Activated naive CD4-positive, alpha-beta T cell treated with Interleukin-2 at 50 U/mL for 16 hours (primary cell): Measurements from ENCODE around the gene FAM98C.
"Not testable (repeated sequence)": the region's sequence is repeated elsewhere in the genome, so short reads cannot be mapped to it uniquely, and the experiment has no call there.

Source experiments
- DNase-seq: peaks from one replicate; pipeline ENCODE4 v3.0.0-alpha.2; 2020

FAM98C gene

DNA sequence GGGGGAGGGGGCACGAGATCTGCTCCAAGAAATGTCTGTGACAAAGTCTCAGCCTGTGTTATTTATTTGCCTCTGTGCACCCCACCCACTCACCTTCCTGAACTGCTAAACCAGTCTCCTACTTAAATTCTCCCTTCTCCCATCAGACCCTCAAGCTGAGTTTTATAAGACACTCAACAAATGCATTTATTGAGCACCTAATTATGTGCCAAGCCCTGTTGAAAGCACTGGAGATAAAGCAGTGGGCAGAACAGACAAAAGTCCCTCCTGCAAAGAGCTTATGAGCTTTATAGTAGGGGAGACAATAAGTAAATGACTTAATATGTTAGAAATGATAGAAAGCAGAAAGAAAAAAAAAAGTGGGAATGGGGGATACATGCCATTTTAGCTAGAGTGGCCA, 3.4 kb upstream of the FAM98C start:
- DNase-seq = no peak

DNA sequence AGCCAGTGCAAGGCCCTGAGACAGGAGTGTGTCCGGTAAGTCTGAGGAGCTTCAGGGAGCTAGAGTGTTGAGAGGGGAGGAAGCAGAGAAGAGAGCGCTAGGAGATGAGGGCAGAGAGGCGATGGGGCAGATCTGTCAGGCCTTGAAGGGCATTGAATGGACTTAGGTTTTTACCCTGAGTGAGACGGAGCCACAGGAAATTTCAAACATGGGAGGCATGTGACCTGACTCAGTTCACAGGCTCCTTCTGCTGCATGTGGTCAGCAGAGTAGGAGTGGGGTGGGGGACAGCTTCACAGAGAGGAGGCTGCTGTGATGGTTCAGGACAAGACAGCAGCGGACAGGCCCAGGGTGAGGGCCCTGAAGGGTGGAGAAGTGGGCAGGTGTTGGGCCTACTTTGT, 2.5 kb upstream of the FAM98C start:
- DNase-seq = no peak

DNA sequence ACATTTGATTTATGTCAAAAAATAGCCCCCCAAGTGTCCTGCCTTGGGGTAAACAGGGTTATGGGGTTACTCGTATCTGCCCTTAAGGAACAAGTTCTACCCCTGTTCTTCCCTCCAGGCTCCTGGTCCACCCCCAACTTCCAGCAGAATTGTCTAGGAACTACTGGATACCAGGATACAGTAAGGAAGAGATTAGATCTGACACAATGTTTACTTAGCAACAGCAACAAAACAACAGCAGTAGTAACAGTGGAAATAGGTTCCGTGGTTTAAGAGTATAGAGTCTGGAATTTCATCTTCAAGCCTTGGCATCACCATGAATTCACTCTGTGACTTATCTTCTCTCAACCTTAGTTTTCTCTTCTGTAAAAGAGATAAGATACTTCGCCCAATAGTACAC, 1.7 kb upstream of the FAM98C start:
- DNase-seq = no peak

DNA sequence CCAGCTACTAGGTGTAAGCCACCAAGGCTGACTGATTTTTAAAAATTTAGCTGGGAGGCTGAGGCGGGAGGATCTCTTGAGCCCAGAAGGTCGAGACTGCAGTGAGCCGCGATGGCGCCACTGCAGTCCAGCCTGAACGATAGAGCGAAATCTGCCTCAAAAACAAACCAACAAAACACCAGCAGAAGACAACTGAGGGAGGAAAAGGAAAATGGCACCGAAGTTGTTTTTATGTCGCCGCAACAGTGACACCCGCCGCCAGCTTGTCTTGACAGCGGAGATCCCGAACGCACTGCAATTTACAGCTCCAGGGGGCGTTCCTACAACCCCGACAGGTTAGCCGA, 298 bp upstream of the FAM98C start:
- no peak for DNase-seq

DNA sequence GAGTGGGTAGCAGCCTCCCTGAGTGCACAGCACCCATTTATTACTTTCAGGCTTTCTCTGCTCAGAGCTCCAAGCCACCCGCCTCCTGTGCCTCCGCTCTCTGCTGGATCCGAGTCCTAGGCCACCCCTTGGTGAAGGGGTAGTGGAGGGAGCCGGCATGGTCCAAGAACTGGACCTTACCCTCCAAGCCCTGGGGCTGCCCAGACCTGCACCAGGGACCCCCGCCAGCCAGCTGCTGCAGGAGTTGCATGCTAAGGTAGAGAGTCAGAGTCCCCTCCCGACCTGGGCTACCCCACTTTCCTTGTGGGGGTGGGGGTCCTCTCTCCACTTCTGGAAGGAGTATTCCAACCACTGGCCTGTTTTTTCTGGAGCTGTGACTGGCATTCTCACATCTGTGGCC, 2.0 kb downstream of the FAM98C start:
- no peak for DNase-seq

DNA sequence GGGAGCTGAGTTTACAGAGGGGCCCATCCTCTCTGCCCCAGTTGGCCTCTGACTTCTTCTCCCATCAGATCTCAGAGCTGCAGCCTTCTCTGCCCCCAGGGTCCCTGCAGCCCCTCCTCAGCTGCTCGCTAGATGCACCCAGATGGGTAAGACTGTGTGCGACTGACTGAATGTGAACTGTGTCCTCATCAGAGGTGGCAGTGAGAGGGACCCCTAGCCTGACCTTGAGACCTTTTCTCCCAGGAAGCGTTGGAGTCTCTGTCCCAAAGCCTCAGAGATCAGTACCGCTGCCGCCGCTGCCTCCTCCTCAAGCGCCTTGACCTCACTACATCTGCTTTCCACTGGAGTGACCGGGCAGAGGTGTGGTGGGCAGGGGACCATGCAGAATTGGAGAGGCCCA, 2.4 kb downstream of the FAM98C start:
- DNase-seq = no peak

DNA sequence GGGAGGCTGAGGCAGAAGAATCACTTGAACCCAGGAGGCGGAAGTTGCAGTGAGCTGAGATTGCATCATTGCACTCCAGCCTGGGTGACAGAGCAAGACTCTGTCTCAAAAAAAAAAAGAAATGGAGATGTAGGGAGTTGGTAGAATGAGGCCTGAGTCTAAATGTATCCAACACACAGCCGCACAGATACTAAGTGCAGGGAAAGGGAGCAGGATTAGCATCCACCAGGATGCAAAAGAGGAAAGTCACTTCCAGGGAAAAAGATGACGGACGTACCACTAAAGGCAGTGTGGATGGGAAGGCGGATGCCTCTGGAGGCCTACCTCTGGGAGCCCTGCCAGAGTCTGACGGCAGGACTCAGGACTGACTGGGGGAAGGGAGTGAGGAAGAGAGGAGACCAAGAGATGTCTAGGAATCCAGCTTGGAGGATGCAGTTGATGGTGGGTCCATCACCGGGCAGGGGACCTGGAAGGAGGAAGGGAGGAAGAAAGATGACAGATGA, 6.8 kb downstream of the FAM98C start:
- no peak for DNase-seq

DNA sequence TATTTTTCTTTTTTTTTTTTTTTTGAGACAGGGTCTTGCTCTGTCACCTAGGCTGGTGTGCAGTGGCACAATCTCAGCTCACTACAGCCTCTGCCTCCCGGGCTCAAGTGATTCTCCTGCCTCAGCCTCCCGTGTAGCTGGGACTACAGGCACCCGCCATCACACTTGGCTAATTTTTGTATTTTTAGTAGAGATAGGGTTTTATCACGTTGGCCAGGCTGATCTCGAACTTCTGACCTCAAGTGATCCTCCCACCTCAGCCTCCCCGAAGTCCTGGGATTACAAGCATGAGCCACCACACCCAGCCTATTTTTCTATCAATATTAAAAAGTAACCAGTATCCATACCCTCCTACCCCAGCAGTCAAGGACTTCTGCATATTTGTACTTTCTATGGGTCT, 7.5 kb downstream of the FAM98C start:
- DNase-seq = not testable (repeated sequence)

DNA sequence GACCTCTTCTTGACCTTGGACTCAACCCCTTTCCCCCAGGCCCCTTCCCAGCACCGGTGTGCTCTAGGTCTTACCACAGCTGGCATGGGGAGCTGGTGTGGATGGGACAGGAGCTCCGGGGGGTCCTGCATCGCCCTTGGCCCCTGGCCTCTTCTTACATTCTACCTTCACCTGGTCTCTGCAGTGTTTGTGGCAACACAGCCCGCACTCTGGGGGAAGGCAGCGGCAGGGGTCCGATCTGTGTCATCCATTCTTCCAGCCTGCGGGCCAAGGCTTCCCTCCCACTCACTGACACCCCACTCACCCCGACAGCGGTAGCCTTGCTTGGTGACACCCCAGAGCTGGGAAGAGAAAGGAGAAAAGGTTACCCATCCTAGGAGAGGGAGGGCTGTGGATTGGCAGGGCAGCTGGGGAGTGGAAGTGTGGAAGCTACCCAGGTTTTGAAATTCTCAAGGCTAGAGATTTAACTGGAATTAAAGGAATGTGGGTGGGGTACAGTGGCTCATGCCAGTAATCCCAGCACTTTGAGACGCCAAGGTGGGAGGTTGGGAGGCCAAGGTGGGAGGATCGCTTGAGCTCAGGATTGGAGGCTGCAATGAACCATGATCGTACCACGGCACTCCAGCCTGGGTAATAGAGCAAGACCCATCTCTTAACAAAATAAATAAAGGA, 8.3 kb downstream of the FAM98C start:
- DNase-seq = no peak

DNA sequence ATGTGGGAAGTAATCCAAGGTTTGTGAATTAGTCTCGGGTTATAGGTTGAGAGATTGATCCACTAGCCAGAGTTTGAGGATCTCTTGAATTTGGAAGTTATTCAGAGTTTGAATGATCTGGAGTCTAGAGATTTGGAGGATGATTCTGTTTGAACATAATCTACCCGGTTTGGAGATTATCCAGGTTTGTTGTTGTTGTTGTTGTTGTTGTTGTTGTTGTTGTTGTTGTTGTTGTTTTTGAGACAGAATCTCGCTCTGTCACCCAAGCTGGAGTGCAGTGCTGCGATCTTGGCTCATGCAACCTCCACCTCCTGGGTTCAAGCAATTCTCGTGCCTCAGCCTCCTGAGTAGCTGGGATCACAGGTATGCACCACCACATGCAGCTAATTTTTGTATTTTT, 9.0 kb downstream of the FAM98C start:
- DNase-seq = not testable (repeated sequence)

DNA sequence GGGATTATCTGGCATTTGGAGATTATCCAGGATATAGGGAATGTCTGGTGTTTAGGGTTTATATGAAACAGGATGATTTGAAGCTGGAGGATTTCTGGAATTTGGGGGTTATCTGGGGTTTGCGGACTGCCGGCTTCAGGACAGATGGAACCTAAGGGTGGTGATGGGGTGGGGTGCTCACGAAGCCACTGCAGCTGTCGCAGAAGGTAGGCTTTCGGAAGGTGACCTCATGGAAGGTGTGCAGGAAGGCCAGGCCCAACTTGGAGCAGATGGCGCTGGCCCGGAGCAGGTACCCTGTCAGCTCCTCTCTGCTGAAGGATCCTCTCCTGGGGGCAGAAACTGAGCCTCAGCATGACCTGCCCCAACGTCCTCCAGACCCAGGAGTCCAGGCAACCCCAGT, 9.6 kb downstream of the FAM98C start:
- DNase-seq = no peak

DNA sequence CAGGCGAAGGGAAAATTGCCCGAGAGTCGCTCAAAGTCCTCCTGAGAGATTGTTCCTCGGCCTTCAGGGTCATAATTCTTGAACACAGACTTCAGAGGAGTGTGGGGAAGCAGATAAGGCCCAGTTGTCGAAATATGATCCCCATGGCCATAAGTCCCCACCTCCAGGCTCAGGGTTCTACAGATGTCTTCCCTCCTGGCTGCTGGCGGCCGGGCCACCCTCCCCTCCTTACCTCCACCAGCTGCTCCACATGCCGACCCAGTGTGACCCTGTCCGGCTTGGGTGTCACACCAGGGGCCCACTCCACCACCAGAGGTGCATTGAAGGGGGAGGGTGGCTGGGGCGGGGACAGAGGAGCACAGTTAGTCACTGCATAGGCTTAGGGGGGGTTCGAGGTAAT, 10.1 kb downstream of the FAM98C start:
- no peak for DNase-seq

DNA sequence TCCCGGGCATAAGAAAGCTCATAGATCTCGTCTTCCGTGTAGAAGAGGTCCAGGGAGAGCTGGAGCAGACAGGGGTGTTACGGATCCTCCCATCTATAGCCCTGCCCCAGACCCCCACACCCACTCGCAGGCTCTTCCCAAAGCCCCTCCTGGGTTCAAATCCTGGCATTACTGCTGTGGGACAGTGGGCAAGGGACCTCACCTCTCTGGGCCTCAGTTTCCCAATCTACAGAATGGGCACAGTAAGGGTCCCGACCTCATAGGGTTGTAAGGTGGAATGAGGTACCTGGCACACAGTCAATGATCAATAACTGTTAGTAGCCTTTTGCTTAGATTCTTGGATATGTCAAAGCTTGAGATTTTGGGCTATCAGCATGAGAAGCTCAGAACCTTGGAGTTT, 10.5 kb downstream of the FAM98C start:
- DNase-seq = no peak

DNA sequence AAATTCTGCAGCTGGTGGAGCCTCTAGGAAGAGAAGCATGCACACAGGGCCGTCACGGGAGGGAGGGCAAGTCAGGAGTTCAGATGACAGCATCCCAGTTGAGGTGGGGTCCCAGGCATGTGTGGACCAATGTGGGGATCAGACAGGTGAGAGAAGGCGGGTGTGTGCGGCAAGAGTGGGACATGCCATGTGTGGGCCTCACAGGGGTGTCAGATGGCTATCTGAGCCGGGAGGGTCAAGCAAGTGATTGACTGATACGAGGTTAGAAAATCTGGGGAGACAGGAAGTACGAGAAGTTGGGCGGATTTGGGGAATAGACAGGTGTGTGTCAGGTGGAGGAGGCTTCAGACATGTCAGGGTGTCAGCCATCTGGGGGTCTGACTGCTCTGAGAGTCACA, 14.3 kb downstream of the FAM98C start:
- no peak for DNase-seq

DNA sequence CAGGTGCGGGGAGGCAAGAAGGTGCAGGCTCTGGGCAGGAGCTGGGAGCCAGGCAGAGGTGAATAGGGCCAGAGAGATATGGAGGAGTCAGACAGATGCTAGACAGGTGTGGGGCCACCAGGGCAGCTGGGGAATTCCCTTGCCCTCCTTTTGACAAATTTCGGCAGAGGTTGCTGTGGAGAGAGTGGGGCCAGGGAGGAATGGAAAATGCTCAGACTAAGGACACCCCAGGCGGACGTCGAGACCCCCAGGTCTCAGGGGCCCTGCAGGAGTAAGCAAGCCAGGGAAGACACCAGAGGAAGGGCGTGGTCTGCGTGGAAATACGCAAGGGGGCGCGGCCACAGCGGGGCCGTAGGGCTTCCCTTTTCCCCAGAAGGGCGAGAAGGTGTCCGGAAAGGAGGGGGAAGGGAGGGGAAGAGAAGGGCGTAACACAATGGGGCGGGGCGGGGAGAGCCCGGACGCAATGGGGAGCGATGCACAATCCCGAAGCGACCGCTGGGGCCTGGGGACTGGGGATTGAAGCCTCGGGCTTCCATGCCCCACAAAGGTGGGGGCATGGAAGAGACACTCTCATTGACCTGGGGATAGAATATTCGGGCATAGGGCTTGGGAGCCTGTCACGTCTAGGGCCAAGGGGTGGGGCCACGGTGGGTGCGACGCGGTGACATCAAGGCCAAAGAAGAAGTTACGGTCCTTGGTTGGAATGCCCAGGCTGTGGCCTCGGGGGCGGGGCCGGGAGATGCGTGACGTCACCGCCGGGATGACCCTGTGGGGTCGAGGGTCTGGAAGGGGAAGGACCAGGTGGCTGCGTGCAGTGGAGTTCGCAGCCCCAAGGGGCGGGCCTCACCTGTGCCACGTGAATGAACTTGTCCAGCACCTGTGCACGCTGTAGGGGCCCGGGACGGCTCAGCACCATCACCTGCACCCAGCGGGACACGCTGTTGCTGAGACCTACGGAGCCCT, 14.9 kb downstream of the FAM98C start:
- DNase-seq = peak; percentile 62

DNA sequence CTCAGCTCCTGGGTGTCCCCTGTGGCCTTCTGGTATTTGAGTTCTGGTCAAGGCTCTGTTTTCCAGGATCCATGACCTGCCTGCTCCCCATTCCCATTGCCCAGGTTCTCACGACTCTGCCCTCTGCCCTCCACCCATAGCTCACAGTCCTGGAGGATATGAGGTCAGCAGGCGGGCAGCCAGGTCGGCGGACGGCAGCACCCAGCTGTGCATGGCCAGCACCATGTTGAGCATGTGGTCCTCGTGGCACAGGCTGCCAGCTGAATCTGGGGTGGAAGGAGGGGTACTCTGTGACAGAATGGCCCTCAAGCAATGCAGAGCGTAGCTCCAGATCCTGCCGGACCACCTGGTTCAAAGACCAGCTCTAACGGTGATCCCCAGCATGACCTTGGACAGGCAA, 18.0 kb downstream of the FAM98C start:
- DNase-seq = no peak

DNA sequence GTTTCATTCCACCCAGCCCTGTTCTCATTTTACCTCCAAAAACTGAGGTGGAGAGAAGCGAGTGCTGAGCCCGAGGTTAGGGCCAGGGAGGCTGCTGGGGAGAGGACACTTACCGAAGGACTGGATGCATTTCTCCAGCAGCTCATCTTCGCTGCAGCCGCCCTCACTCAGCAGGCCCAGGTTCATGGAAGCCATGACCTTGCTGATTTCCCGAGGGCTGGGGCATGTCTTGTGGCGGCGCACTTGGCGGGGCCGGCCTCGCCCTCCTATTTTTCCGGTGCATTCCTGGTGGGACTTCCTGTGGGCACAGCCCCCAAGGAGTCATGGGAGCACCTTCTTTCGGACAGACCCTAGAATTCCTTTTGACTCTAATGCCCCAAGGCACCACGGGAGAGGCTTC, 19.0 kb downstream of the FAM98C start:
- DNase-seq = no peak

DNA sequence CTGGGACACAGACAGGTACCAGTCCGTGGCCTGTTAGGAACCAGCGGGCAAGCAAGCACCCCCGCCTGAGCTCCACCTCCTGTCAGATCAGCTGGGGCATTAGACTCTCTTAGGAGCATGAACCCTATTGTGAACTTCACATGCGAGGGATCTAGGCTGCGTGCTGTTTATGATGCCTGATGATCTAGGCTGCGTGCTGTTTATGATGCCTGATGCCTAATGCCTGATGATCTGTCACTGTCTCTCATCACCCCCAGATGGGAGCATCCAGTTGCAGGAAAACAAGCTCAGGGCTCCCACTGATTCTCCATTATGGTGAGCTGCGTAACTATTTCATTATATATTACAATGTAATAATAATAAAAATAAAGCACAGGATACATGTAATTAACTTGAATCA, 19.5 kb downstream of the FAM98C start:
- no peak for DNase-seq

DNA sequence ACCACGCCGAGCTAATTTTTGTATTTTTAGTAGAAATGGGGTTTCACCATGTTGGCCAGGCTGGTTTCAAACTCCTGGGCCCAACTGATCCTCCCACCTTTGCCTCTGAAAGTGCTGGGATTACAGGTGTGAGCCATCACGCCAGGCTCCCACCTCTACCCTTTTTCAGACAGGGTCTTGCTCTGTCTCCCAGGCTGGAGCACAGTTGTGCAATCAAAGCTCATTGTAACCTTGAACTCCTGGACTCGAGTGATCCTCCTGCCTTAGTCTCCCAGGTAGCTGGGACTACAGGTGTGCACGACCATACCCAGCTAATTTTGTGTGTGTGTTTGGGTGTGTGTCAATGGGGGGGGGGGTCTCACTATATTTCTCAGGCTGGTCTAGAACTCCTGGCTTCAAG, 21.4 kb downstream of the FAM98C start:
- DNase-seq = no peak

DNA sequence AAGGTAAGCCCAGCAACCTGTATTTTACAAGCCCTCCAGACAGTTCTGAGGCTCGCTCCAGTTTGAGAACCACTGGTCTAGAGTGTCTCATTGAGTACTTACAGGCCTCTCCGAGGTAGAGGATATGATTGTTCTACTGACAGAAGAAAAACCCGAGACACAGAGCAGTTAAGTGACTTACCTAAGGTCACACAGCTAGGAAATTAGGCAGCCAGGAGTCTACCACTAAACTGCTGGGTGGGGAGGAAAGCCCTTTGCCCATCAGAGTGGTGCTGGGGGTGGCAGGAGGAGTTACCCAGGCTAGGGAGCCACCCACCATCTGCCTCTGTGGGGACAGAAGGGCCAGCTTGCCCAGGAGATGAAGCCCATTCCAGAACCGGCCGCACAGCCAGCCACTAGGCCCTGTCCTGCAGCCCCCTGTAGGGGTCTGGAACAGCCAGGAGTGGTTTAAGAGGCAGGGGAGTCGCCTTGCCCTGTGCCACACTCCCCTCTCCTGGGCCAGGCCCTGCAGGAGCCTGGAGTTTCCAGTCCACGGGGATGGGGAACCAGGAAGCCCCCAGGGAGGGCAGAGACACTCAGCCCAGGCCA, 22.4 kb downstream of the FAM98C start:
- DNase-seq = no peak

DNA sequence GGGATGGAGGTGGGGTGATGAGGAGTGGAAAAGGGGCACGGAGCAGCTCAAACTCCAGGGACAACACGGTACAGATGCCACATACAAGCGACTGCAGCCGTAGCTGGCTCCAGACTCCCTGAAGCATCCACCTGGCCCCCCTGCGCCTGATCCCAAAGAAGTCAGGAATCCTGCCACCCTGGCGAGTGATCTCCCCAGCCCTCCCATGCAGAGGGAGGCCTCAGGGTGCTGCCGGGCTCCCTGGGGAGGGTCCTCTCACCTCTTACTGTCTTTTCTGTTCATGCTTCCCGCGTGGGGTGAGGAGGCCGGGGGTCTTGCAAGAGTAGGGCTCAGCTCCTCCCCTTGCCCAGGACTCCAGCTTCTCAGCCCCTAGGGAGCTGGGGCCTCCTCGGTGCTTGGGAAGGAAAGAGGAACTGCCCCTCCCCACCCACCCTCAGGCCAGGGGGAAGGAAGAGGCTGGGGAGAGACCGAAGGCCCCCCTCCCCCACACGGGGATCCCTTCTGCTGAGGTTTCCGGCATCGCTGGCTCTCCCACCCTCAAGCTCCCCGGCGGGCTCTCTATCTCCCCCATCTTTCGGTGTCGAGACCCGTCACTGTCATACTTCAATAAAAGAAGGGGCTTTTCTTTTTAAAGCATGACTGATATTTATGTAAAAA, 23.0 kb downstream of the FAM98C start, which contains the start of gene RASGRP4:
Gene RASGRP4, minus strand, starts transcription at position 410 of the 657 bp plus-strand sequence. Its CDS starts 128 bp downstream, at position 282.
- DNase-seq = peak; percentile 62

DNA sequence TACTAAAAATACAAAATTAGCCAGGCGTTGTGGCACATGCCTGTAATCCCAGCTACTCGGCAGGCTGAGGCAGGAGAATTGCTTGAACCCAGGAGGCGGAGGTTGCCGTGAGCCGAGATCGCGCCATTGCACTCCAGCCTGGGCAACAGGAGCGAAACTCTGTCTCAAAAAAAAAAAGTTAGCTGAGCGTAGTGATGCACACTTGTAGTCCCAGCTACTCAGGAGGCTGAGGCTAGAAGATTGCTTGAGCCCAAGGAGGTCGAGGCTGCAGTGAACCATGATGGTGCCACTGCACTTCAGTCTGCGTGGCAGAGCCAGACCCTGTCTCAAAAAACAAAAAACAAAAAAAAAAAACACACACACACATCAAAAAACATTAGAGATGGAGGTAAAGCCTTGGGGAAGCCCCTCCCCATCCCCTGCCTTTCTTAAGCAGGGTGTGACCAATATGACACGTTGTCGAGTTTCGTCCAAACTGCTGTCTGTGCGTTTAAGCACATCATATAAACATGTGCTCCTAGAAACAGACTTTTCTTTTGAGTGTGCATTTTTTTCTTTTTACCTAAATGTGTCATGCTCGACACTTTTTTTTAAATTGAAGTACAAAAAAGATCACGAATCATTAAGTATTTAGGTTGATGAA, 24.3 kb downstream of the FAM98C start:
- DNase-seq = peak; percentile 76
